ENCODE data around the gene USP7.

- TF ChIP-seq, protein P1, sequence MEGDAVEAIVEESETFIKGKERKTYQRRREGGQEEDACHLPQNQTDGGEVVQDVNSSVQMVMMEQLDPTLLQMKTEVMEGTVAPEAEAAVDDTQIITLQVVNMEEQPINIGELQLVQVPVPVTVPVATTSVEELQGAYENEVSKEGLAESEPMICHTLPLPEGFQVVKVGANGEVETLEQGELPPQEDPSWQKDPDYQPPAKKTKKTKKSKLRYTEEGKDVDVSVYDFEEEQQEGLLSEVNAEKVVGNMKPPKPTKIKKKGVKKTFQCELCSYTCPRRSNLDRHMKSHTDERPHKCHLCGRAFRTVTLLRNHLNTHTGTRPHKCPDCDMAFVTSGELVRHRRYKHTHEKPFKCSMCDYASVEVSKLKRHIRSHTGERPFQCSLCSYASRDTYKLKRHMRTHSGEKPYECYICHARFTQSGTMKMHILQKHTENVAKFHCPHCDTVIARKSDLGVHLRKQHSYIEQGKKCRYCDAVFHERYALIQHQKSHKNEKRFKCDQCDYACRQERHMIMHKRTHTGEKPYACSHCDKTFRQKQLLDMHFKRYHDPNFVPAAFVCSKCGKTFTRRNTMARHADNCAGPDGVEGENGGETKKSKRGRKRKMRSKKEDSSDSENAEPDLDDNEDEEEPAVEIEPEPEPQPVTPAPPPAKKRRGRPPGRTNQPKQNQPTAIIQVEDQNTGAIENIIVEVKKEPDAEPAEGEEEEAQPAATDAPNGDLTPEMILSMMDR (IDR thresholded peaks at IDR 0.05), result peak; percentile 79
- no peak for TF ChIP-seq REST (IDR thresholded peaks at IDR 0.05; ENCODE audit: insufficient read depth in 1 of 2, low read depth in 2 of 2, low read length in 1 of 2)
- TF ChIP-seq POLR2AphosphoS5 (IDR thresholded peaks at IDR 0.05; ENCODE audit: low read depth, low read length), result no peak
- no peak for TF ChIP-seq TCF7L2 (IDR thresholded peaks at IDR 0.05; ENCODE audit: low read depth, low read length)
- no peak for TF ChIP-seq SIN3A (IDR thresholded peaks at IDR 0.05; ENCODE audit: borderline replicate concordance, insufficient read depth, low read depth, low read length)
These were observed 27.3 kb downstream of the USP7 start for GRCh38 chr16:8936421-8936820.

Measured in Panc1 (cell line).